ENCODE data around the gene GLT6D1.

- no peak for TF ChIP-seq ZNF274 (IDR thresholded peaks at IDR 0.05; ENCODE audit: low read depth, low read length)
- no peak for TF ChIP-seq YY1 (IDR thresholded peaks at IDR 0.05; ENCODE audit: insufficient read depth, insufficient read length)
These were observed 24.9 kb upstream of the GLT6D1 start for GRCh38 chr9:135664266-135664665.
